ENCODE data around the gene TBCB.

The TBCB gene

GRCh38 chr19:36136964-36137686 is 21.9 kb downstream of the TBCB start:
- DNase-seq (ENCODE audit: low spot score), result peak; percentile 70

DNA sequence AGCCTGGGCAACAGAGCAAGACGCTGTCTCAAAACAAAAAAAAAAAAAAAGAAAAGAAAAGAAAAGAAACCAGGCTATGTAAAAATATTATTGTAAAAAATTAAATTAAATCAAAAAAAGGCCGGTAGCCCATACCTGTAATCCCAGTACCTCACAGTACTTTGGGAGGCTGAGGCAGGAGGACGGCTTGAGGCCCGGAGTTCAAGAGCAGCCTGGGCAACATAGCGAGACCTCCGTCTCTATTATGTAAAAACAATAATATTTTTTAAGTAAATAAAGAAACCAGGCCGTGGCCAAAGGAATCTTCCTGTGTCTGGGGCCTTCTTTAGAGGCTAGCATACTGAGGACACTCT is 23.8 kb downstream of the TBCB start:
- no peak for DNase-seq (ENCODE audit: low spot score)

DNA sequence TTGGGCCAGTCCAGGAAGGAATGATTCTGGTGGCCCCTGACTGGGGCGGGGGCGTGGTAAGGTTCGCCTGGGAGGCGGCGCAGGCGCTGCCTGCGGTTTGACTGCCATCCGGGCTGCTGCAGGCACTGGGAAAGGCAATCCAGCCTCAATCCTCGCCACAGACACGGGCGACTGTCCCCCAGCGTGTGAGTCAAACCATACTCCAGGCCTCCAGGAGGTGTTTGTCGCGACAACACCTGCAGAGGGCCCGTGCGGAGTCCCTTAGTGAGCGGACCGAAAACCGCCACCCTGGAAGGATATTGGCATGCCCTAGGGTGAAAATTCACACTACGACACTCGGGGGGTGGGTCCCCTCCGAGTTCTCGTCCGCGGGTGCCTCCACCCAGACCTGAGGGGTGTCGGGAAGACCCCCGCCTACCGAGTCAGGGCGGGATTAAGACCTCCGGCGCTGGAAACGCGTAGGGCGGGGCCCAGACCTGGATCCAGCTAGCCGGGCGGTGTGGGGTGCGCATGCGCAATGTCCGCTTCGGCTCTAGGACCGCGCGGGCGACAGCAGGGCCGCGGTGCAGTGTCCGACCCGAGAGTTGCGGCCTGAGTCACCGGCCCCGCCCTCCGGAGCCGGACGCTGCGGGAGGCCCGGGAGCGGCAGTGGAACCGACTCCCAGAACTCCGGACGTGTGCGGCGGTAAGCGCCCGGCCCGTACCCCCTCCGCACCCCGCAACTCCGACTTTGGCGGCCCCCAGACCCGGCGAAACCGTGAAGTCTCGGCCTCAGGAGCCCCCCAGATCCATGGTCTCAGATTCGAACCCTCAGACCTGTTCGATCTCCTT is 24.4 kb downstream of the TBCB start, which contains the start of gene CAPNS1:
Gene CAPNS1 (plus strand): TSS at position 594 of the 831 bp plus-strand sequence. CDS start 946 bp downstream, outside the sequence.
- DNase-seq (ENCODE audit: low spot score), result peak; percentile 98

DNA sequence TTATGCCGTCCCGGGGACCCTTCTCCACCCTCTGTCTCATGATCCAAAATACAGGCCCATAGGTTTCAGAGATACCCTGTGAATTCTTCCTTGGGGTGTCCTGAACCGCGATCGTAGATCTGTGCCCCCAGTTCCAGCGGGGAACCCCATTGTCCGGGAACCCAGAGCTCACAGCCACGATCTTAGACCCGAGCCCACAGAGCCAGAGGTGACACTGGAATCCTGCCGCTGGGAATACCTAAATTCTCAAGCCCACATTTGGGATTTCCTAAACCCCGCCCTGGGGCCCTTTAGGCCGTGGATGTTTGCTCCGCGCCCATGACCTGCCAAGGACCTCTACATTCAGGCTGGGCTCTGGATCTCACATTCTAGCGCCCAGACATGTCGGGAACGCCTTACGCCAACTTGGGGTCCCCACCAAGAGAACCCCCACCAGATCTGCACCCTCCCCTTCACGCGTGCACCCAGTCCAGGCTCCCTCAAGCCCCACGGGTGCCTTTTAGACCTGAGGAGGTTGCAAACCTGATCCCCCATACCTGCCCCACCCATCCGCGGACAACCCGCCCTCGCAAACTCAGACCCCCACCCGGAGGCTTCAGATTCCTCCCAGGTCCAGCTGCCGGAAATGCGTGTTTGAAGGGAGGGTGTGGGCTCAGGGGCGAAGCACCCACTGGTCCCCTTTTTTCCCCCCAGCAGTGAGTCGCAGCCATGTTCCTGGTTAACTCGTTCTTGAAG is 25.2 kb downstream of the TBCB start:
- peak; percentile 64 for DNase-seq (ENCODE audit: low spot score)

DNA sequence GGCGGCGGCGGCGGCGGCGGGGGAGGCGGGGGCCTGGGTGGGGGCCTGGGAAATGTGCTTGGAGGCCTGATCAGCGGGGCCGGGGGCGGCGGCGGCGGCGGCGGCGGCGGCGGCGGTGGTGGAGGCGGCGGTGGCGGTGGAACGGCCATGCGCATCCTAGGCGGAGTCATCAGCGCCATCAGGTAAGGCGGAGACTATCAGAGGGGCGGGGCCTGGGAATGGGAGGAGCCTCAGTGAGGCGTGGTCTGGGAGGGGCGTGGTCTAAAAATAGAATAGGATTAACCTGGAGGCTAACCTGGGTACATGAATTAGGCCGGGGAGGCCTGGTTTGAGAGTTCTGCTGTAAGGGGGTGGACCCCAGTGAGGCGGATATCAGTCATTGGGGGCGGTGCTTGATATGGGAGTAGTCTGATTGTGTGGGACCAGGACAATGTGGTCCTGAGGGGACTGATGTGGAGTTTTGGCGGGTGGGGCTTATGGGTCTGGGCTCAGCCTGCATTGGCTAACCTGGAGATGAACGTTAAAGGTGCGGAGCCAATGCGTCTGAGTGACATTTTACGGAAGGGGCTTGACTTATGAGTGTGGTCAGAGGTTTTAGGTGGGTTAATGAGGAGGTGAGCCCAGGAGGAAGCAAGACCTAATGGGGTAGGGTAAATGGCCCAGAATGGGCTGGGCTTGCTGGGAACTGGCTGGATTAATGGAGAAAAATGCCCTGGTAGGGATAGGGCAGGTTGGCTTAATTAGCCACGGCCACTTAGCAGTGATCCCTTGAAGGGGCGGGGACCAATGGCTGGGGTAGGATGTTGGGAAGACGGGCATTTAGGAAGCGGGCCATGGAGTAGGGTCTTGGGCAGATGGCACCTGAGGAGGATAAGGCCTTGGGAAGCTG is 26.0 kb downstream of the TBCB start:
- DNase-seq (ENCODE audit: low spot score), result peak; percentile 91

DNA sequence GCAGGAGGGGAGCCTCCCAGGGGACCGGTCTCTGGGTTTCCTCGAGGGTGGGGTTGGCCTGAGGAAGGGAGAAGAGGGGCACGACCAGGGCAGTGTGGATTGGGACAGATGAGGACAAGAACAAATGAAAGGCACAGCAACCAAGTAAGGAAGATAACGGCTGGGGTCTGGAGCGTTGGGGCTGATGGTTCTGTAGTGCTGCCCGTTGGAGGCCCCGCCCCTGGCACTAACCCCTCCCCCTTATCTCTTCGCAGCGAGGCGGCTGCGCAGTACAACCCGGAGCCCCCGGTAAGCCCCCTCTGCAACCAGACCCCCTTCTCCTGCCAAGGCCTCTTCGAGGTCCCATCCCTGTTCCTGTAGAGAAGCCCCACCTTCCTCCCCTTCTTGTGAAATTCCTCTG is 26.8 kb downstream of the TBCB start:
- DNase-seq (ENCODE audit: low spot score), result no peak

GRCh38 chr19:36142496-36142895 is 27.2 kb downstream of the TBCB start:
- no peak for DNase-seq (ENCODE audit: low spot score)

DNA sequence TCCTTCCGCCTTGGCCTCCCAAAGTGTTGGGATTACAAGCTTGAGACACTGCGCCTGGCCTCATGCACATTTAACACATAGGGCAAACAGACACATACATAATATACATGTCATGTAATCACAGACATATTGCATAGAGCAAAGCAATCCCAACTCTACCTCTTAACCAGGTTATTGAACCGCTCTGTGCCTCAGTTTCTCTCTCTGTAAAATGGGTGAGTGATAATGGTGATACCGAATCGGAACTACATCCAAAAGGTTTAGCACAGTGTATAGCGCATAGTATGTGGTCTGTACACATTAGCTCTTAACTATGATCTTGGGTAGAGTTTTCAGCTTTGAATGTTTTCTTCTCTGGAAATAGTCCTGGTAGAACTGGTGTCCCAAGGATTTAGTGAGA is 29.4 kb downstream of the TBCB start:
- no peak for DNase-seq (ENCODE audit: low spot score)

DNA sequence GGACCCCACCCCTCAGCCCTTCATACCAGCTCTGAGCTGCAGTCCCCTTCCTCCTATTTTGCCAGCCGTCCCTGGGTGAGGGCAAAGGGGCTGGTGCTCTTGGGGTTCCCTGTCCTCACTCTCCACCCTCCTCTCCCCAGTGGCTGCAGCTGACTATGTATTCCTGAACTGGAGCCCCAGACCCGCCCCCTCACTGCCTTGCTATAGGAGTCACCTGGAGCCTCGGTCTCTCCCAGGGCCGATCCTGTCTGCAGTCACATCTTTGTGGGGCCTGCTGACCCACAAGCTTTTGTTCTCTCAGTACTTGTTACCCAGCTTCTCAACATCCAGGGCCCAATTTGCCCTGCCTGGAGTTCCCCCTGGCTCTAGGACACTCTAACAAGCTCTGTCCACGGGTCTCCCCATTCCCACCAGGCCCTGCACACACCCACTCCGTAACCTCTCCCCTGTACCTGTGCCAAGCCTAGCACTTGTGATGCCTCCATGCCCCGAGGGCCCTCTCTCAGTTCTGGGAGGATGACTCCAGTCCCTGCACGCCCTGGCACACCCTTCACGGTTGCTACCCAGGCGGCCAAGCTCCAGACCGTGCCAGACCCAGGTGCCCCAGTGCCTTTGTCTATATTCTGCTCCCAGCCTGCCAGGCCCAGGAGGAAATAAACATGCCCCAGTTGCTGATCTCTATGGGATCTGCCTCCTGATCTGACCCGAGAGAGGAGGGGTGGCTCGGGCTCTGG is 34.6 kb downstream of the TBCB start:
- no peak for DNase-seq (ENCODE audit: low spot score)

- DNase-seq (ENCODE audit: low spot score), result no peak
Measured at GRCh38 chr19:36150586-36150985, 35.3 kb downstream of the TBCB start.

DNA sequence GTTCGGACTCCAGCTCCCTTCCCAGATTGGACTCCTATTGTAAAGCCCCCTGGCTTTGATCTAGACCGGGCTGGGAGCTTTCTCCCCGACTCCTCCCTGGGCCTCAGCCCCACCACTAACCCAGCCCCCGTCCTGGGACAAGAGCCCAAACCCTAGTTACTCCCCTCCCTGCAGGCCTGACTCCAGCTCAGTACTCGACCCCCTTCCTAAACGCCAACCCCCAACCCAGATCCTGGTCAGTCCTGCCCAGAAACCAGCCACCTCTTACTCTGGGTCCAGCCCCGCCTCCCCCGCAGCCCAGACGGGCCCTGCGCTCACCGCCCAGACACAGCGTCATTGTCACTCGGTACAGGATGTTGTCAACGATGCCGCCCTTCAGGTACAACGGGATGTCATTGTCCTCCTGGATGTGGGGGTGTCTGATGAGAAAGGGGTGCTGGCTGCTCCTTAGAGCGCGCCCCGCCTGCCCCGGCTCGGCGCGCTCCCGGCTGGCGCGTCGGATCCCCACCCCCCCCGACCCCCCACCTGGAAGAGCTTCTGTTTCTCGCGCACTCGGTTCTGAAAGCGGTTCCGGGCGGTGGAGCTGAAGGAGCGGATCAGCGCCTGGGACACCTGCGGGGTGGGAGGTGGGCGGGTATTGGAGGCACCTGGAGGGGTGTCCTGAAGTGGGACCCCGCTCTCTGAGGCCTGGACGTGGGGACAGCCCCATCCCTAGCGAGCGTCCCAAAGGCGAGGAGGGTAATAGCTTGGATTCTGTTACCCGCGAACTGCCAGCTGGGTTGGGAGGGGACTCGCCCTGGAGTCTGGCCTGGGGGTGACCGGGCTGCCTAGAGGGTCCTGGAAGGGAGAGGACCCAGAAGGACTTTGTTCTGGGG is 36.1 kb downstream of the TBCB start:
- DNase-seq (ENCODE audit: low spot score), result no peak

- no peak for DNase-seq (ENCODE audit: low spot score)
Measured at GRCh38 chr19:36152019-36152351, 36.7 kb downstream of the TBCB start.

GRCh38 chr19:36152352-36153091 is 37.3 kb downstream of the TBCB start, which contains the start of gene COX7A1:
COX7A1 (minus strand) TSS chr19:36152447; CDS start chr19:36152407, 40 bp downstream.
- no peak for DNase-seq (ENCODE audit: low spot score)

GRCh38 chr19:36153126-36153525 is 37.9 kb downstream of the TBCB start:
- DNase-seq (ENCODE audit: low spot score), result no peak

GRCh38 chr19:36160821-36161596 is 45.7 kb downstream of the TBCB start:
- no peak for DNase-seq (ENCODE audit: low spot score)

DNA sequence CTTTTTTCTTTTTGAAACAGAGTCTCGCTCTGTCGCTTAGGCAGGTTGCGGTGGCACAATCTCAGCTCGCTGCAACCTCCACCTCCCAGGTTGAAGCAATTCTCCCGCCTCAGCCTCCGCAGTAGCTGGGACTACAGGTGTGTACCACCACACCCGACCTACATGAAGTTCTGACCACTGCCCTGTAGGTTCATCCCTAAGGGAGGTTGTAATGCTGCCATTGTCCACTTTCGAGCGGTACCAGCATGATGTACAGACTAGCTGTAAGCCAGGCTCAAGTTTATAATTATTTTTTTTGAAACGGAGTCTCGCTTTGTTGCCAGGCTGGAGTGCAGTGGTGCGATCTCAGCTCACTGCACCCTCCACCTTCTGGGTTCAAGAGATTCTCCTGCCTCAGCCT is 48.5 kb downstream of the TBCB start:
- no peak for DNase-seq (ENCODE audit: low spot score)

DNA sequence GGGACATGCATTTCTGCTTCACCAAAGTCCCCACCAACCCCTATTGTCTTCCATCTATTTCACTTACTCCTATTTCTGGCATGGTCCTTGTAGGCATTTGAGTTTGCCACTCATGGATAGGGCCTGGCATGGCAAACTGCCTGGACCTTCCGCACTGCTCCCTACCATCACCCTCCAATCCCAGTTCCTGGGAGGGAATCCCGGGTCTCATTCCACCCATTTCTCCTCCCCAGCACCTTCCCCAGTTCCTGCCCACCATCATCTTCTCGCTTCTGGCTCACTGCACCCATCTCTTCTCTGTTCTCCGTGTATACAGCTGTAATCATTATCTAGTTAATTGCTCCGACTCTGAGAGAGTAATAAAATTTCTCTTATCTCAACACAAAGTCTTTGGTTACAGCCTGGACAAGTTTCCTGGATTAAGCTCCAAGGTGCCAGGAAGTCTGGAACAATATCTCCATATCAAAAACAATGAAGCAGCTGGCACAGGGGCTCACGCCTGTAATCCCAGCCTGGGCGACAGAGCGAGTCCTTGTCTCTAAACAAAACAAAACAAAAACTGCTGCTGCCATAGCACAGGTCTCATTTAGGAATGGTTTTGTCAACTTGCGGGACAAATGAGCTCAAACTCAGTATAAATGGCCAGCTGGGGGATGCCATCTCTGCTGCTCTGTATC is 54.0 kb downstream of the TBCB start:
- no peak for DNase-seq (ENCODE audit: low spot score)

DNA sequence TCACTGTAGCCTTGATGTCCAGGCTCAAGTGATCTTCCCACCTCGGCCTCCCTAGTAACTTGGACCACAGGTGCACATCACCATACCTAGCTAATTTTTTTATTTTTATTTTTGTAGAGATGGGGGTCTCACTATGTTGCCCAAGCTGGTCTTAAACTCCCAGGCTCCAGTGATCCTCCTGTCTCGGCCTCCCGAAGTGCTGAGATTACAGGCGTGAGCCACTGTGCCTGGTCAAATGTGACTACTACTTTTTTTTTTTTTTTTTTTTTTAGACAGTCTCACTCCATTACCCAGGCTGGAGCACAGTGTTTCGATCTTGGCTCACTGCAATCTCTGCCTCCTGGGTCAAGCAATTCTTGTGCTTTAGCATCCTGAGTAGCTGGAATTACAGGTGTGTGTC is 57.6 kb downstream of the TBCB start:
- DNase-seq (ENCODE audit: low spot score), result no peak
